ENCODE results near the gene HIVEP3. TPM values are rescaled to one million over a fixed set of nuclear protein-coding genes. Genes with fewer than 3 reads are reported as not detected.
"Not testable (repeated sequence)": the region's sequence is repeated elsewhere in the genome, so short reads cannot be mapped to it uniquely, and the experiment has no call there.

The HIVEP3 gene
- polyA plus RNA-seq, 6 donors from 2014 or later, result 0.83 to 2.1 (median 1.3) TPM

- DNase-seq, result no peak
- H3K27ac Mint-ChIP-seq, result no peak overlapping the region
- H3K4me1 Mint-ChIP-seq, result no peaks in the 10 kb centered on the region
- ATAC-seq (ENCODE audit: low read depth in 2 of 2), result no peak
- H3K36me3 Mint-ChIP-seq, result peaks cover 7 to 13% of the 10 kb centered on the region in 2 donors
- H3K9me3 Mint-ChIP-seq, result peaks cover 0 to 21% (median 9%) of the 10 kb centered on the region in 7 donors
- H3K4me3 Mint-ChIP-seq, result no peak overlapping the region
- H3K27me3 Mint-ChIP-seq, result peaks cover 5 to 36% (median 23%) of the 10 kb centered on the region in 3 donors
Observed at GRCh38 chr1:41942278-41942677, 23.6 kb upstream of the HIVEP3 start.

- H3K4me3 Mint-ChIP-seq, result no peak overlapping the region
- peaks cover 7 to 13% of the 10 kb centered on the region in 2 donors for H3K36me3 Mint-ChIP-seq
- no peak for ATAC-seq (ENCODE audit: low read depth in 2 of 2)
- no peaks in the 10 kb centered on the region for H3K4me1 Mint-ChIP-seq
- no peak overlapping the region for H3K27ac Mint-ChIP-seq
- peaks cover 0 to 21% (median 9%) of the 10 kb centered on the region in 7 donors for H3K9me3 Mint-ChIP-seq
- DNase-seq, result no peak
- peaks cover 5 to 36% (median 23%) of the 10 kb centered on the region in 3 donors for H3K27me3 Mint-ChIP-seq
Observed at GRCh38 chr1:41941381-41941780, 22.7 kb upstream of the HIVEP3 start.

GRCh38 chr1:41939194-41939593 lies 20.5 kb upstream of the HIVEP3 start:
- no peak for DNase-seq
- peaks cover 5 to 37% (median 20%) of the 10 kb centered on the region in 3 donors for H3K27me3 Mint-ChIP-seq
- H3K36me3 Mint-ChIP-seq, result peaks cover 8 to 13% of the 10 kb centered on the region in 2 donors
- no peaks in the 10 kb centered on the region for H3K4me1 Mint-ChIP-seq
- no peak overlapping the region for H3K4me3 Mint-ChIP-seq
- no peak overlapping the region for H3K27ac Mint-ChIP-seq
- peaks cover 0 to 18% (median 8%) of the 10 kb centered on the region in 7 donors for H3K9me3 Mint-ChIP-seq
- no peak for ATAC-seq (ENCODE audit: low read depth in 2 of 2)

- Mint-ChIP-seq H3K9me3 (peaks cover 0 to 11% (median 4%) of the 10 kb centered on the region in 7 donors), H3K36me3 (peaks cover 10% of the 10 kb centered on the region in 2 donors), H3K4me3 (no peak overlapping the region), H3K27ac (no peak overlapping the region), H3K27me3 (peaks cover 8 to 37% (median 28%) of the 10 kb centered on the region in 3 donors), H3K4me1 (no peaks in the 10 kb centered on the region)
- ATAC-seq (ENCODE audit: low read depth in 2 of 2) (no peak), DNase-seq (no peak)
Observed at GRCh38 chr1:41936107-41936506, 17.4 kb upstream of the HIVEP3 start.

- no peaks in the 10 kb centered on the region for H3K4me1 Mint-ChIP-seq
- H3K9me3 Mint-ChIP-seq, result peaks cover 0 to 11% (median 4%) of the 10 kb centered on the region in 7 donors
- no peak overlapping the region for H3K4me3 Mint-ChIP-seq
- DNase-seq (no peak), ATAC-seq (ENCODE audit: low read depth in 2 of 2) (no peak)
- H3K27me3 Mint-ChIP-seq, result peaks cover 8 to 28% (median 24%) of the 10 kb centered on the region in 3 donors
- H3K27ac Mint-ChIP-seq, result no peak overlapping the region
- H3K36me3 Mint-ChIP-seq, result peaks cover 10% of the 10 kb centered on the region in 2 donors
Observed at GRCh38 chr1:41935226-41935625, 16.5 kb upstream of the HIVEP3 start.

- no peaks in the 10 kb centered on the region for H3K4me1 Mint-ChIP-seq
Observed at GRCh38 chr1:41933106-41933505, 14.4 kb upstream of the HIVEP3 start.

GRCh38 chr1:41931578-41931977 lies 12.9 kb upstream of the HIVEP3 start:
- DNase-seq, result no peak
- Mint-ChIP-seq H3K4me3 (no peak overlapping the region), H3K36me3 (peaks cover 4 to 10% of the 10 kb centered on the region in 2 donors), H3K9me3 (peaks cover 0 to 11% (median 5%) of the 10 kb centered on the region in 7 donors), H3K27ac (no peak overlapping the region), H3K27me3 (peaks cover 8 to 34% (median 14%) of the 10 kb centered on the region in 3 donors), H3K4me1 (no peaks in the 10 kb centered on the region)
- no peak for ATAC-seq (ENCODE audit: low read depth in 2 of 2)

More at GRCh38 chr1:41933106-41933505, 14.4 kb upstream of the HIVEP3 start:
- Mint-ChIP-seq H3K36me3 (peaks cover 6 to 10% of the 10 kb centered on the region in 2 donors), H3K9me3 (peaks cover 0 to 11% (median 7%) of the 10 kb centered on the region in 7 donors), H3K4me3 (no peak overlapping the region), H3K27ac (no peak overlapping the region), H3K27me3 (peaks cover 8 to 29% (median 14%) of the 10 kb centered on the region in 3 donors)
- DNase-seq (no peak), ATAC-seq (ENCODE audit: low read depth in 2 of 2) (no peak)

GRCh38 chr1:41927118-41927517 lies 8.4 kb upstream of the HIVEP3 start:
- DNase-seq (no peak), ATAC-seq (ENCODE audit: low read depth in 2 of 2) (no peak)
- peaks cover 0 to 8% (median 2%) of the 10 kb centered on the region in 7 donors for H3K9me3 Mint-ChIP-seq
- H3K36me3 Mint-ChIP-seq, result no peaks in the 10 kb centered on the region
- peaks cover 0 to 25% (median 11%) of the 10 kb centered on the region in 3 donors for H3K27me3 Mint-ChIP-seq
- H3K27ac Mint-ChIP-seq, result no peak overlapping the region
- H3K4me3 Mint-ChIP-seq, result no peak overlapping the region
- H3K4me1 Mint-ChIP-seq, result no peaks in the 10 kb centered on the region

GRCh38 chr1:41925712-41926111 lies 7.0 kb upstream of the HIVEP3 start:
- H3K27me3 Mint-ChIP-seq, result peaks cover 4 to 39% (median 21%) of the 10 kb centered on the region in 3 donors
- no peak for DNase-seq
- no peak for ATAC-seq (ENCODE audit: low read depth in 2 of 2)
- no peak overlapping the region for H3K27ac Mint-ChIP-seq
- peaks cover 4 to 17% (median 8%) of the 10 kb centered on the region in 7 donors for H3K9me3 Mint-ChIP-seq
- no peaks in the 10 kb centered on the region for H3K4me1 Mint-ChIP-seq
- no peak overlapping the region for H3K4me3 Mint-ChIP-seq
- peaks cover 0 to 10% of the 10 kb centered on the region in 2 donors for H3K36me3 Mint-ChIP-seq

- Mint-ChIP-seq H3K4me1 (peaks cover 4 to 6% (median 4%) of the 10 kb centered on the region in 3 donors), H3K27ac (no peak overlapping the region), H3K36me3 (peaks cover 0 to 10% of the 10 kb centered on the region in 2 donors), H3K9me3 (peaks cover 4 to 18% (median 9%) of the 10 kb centered on the region in 7 donors), H3K27me3 (peaks cover 4 to 47% (median 26%) of the 10 kb centered on the region in 3 donors), H3K4me3 (no peak overlapping the region)
- no peak for ATAC-seq (ENCODE audit: low read depth in 2 of 2)
- no peak for DNase-seq
Observed at GRCh38 chr1:41924911-41925310, 6.2 kb upstream of the HIVEP3 start.

- Mint-ChIP-seq H3K4me3 (peak overlapping the region in 1 of 8 donors; percentile 86), H3K4me1 (peaks cover 21 to 36% (median 35%) of the 10 kb centered on the region in 3 donors), H3K9me3 (peaks cover 4 to 18% (median 8%) of the 10 kb centered on the region in 7 donors), H3K36me3 (peaks cover 0 to 10% of the 10 kb centered on the region in 2 donors), H3K27me3 (peaks cover 28 to 59% (median 48%) of the 10 kb centered on the region in 3 donors)
- not testable (repeated sequence) for H3K27ac Mint-ChIP-seq; ATAC-seq (ENCODE audit: low read depth in 2 of 2); DNase-seq
Observed at GRCh38 chr1:41921271-41921670, 2.5 kb upstream of the HIVEP3 start.

- Mint-ChIP-seq H3K9me3 (peaks cover 4 to 18% (median 8%) of the 10 kb centered on the region in 7 donors), H3K4me1 (peaks cover 21 to 36% (median 35%) of the 10 kb centered on the region in 3 donors), H3K27me3 (peaks cover 34 to 62% (median 49%) of the 10 kb centered on the region in 3 donors), H3K27ac (no peak overlapping the region), H3K4me3 (peak overlapping the region in 4 of 8 donors; percentile 86 to 93 (median 88)), H3K36me3 (peaks cover 0 to 10% of the 10 kb centered on the region in 2 donors)
- ATAC-seq (ENCODE audit: low read depth in 2 of 2) (no peak), DNase-seq (no peak)
Observed at GRCh38 chr1:41920658-41921057, 1.9 kb upstream of the HIVEP3 start.

- H3K9me3 Mint-ChIP-seq, result peaks cover 4 to 18% (median 8%) of the 10 kb centered on the region in 7 donors
- H3K4me1 Mint-ChIP-seq, result peaks cover 21 to 36% (median 35%) of the 10 kb centered on the region in 3 donors
- peaks cover 0 to 10% of the 10 kb centered on the region in 2 donors for H3K36me3 Mint-ChIP-seq
- peak overlapping the region in 2 of 6 donors; percentile 23 to 94 for H3K27ac Mint-ChIP-seq
- peak overlapping the region; percentile 66 to 93 (median 88) for H3K4me3 Mint-ChIP-seq
- ATAC-seq (ENCODE audit: low read depth in 2 of 2) (peak; percentile 73 to 74), DNase-seq (peak; percentile 14)
- H3K27me3 Mint-ChIP-seq, result peaks cover 37 to 66% (median 53%) of the 10 kb centered on the region in 3 donors
Observed at GRCh38 chr1:41919764-41920397, 1.2 kb upstream of the HIVEP3 start.

GRCh38 chr1:41919131-41919530 lies 409 bp upstream of the HIVEP3 start:
- H3K4me1 Mint-ChIP-seq, result peaks cover 21 to 36% (median 35%) of the 10 kb centered on the region in 3 donors
- H3K4me3 Mint-ChIP-seq, result peak overlapping the region in 6 of 8 donors; percentile 66 to 93 (median 88)
- DNase-seq (no peak), ATAC-seq (ENCODE audit: low read depth in 2 of 2) (no peak)
- peaks cover 0 to 10% of the 10 kb centered on the region in 2 donors for H3K36me3 Mint-ChIP-seq
- H3K9me3 Mint-ChIP-seq, result peaks cover 4 to 15% (median 8%) of the 10 kb centered on the region in 7 donors
- peaks cover 41 to 72% (median 59%) of the 10 kb centered on the region in 3 donors for H3K27me3 Mint-ChIP-seq
- no peak overlapping the region for H3K27ac Mint-ChIP-seq
